IMR-90 (cell line): ENCODE measurements around the gene HSFX1. TPM values are rescaled to one million over a fixed set of nuclear protein-coding genes. Genes with fewer than 3 reads are reported as not detected.
A peak's percentile ranks its signal among the peaks of the same experiment; 100 is the strongest.

Source experiments
- ATAC-seq: fragments of 200-7000 bp; cut with Tn5 transposase; 2 replicates; pipeline ENCODE4 v1.9.1; 2020; ENCODE audit warnings: low read depth, mild to moderate bottlenecking, moderate library complexity
- BruUV-seq: library from RNA; stranded (reverse); fragments of 400-500 nt; replicated peaks from 2 replicates; lab custom pipeline; 2021; lab: Mats Ljungman, UMichigan
- CTCF ChIA-PET: fragments of 300-600 bp; formaldehyde crosslinking; extraction: SDS; loops from one replicate; lab custom pipeline; 2021; ENCODE audit warnings: antibody characterized with exemption; lab: Yijun Ruan, JAX
- POLR2A ChIA-PET: fragments of 300-600 bp; sonication (Branson Sonifier 250); formaldehyde crosslinking; loops from one replicate; lab custom pipeline; 2022; ENCODE audit warnings: antibody characterized with exemption; ENCODE audit not compliant: unreplicated experiment; lab: Charles Lee
- DNase-seq: peaks from one replicate; pipeline ENCODE4 v3.0.0; 2013
- H2AFZ ChIP-seq: replicated peaks from 2 replicates; pipeline ENCODE3; 2013; ENCODE audit warnings: low read length, mild to moderate bottlenecking; ENCODE audit not compliant: poor library complexity
- H2AK5ac ChIP-seq: 2 replicates; pipeline ENCODE4 v1.6.1; 2013; ENCODE audit warnings: low read depth, low read length, inconsistent platforms
- H2AK9ac ChIP-seq: replicated peaks from 2 replicates; pipeline ENCODE3; 2013; ENCODE audit warnings: mild to moderate bottlenecking, low read depth, low read length, moderate library complexity; ENCODE audit not compliant: poor library complexity
- H2BK120ac ChIP-seq: 2 replicates; pipeline ENCODE4 v1.6.1; 2013; ENCODE audit warnings: low read depth, low read length, inconsistent platforms
- H2BK15ac ChIP-seq: 3 replicates; pipeline ENCODE4 v1.6.1; 2013; ENCODE audit warnings: low read depth, low read length, inconsistent platforms
- H2BK20ac ChIP-seq: 2 replicates; pipeline ENCODE4 v1.6.1; 2013; ENCODE audit warnings: low read depth, mild to moderate bottlenecking, inconsistent platforms, low read length, moderate library complexity
- H2BK5ac ChIP-seq: 2 replicates; pipeline ENCODE4 v1.6.1; 2013; ENCODE audit warnings: mild to moderate bottlenecking, low read depth, low read length, inconsistent platforms; ENCODE audit not compliant: poor library complexity, severe bottlenecking
- H3K14ac ChIP-seq: replicated peaks from 2 replicates; pipeline ENCODE4 v1.6.1; 2013; ENCODE audit warnings: low read depth, low read length, inconsistent platforms
- H3K18ac ChIP-seq: 2 replicates; pipeline ENCODE4 v1.6.1; 2013; ENCODE audit warnings: low read depth, low read length, control low read depth
- H3K23ac ChIP-seq: 2 replicates; pipeline ENCODE4 v1.6.1; 2013; ENCODE audit warnings: low read depth, low read length, inconsistent platforms
- H3K27ac ChIP-seq: 2 replicates; pipeline ENCODE4 v1.5.1; 2013; ENCODE audit warnings: mild to moderate bottlenecking, control low read depth, low read length; ENCODE audit not compliant: insufficient read depth
- H3K27me3 ChIP-seq: 2 replicates; pipeline ENCODE4 v1.6.1; 2013; ENCODE audit warnings: low read length; ENCODE audit not compliant: control insufficient read depth, insufficient read depth
- H3K36me3 ChIP-seq: 2 replicates; pipeline ENCODE4 v1.6.1; 2013; ENCODE audit warnings: low read length, mixed read lengths; ENCODE audit not compliant: control insufficient read depth, insufficient read depth
- H3K4ac ChIP-seq: 2 replicates; pipeline ENCODE4 v1.6.1; 2013; ENCODE audit warnings: low read depth, low read length, inconsistent platforms
- H3K4me1 ChIP-seq: 2 replicates; pipeline ENCODE4 v1.6.1; 2013; ENCODE audit warnings: low read length, mixed read lengths; ENCODE audit not compliant: control insufficient read depth, insufficient read depth
- H3K4me2 ChIP-seq: 2 replicates; pipeline ENCODE4 v1.6.1; 2013; ENCODE audit warnings: low read depth, mild to moderate bottlenecking, control low read depth, low read length, moderate library complexity
- H3K4me3 ChIP-seq: 2 replicates; pipeline ENCODE4 v1.5.1; 2013; ENCODE audit warnings: low read depth, mild to moderate bottlenecking, control low read depth, low read length, moderate library complexity; ENCODE audit not compliant: insufficient read depth
- H3K56ac ChIP-seq: 2 replicates; pipeline ENCODE4 v1.6.1; 2013; ENCODE audit warnings: low read length, inconsistent platforms; ENCODE audit not compliant: insufficient read depth; ENCODE audit errors: extremely low read depth
- H3K79me1 ChIP-seq, 2 experiments: 2 replicates each; pipeline ENCODE4 v1.6.1; 2013; ENCODE audit warnings: low read length in 2 of 2, inconsistent platforms in 1 of 2, low read depth in 1 of 2
- H3K9ac ChIP-seq: 2 replicates; pipeline ENCODE4 v1.6.1; 2013; ENCODE audit warnings: low read depth, low read length, control low read depth
- H3K9me1 ChIP-seq: 2 replicates; pipeline ENCODE4 v1.6.1; 2013; ENCODE audit warnings: low read length, inconsistent platforms; ENCODE audit not compliant: insufficient read depth
- H3K9me3 ChIP-seq: 2 replicates; pipeline ENCODE4 v1.6.1; 2013; ENCODE audit warnings: low read length; ENCODE audit not compliant: control insufficient read depth, insufficient read depth
- H4K20me1 ChIP-seq: 2 replicates; pipeline ENCODE4 v1.6.1; 2013; ENCODE audit warnings: low read length, inconsistent platforms; ENCODE audit not compliant: insufficient read depth
- H4K5ac ChIP-seq: 2 replicates; pipeline ENCODE4 v1.6.1; 2013; ENCODE audit warnings: mild to moderate bottlenecking, low read depth, low read length, control low read depth
- H4K8ac ChIP-seq, 2 experiments: 2 replicates each; pipeline ENCODE4 v1.6.1; 2013; ENCODE audit warnings: low read depth in 2 of 2, low read length in 2 of 2, control low read depth in 1 of 2, inconsistent platforms in 1 of 2
- H4K91ac ChIP-seq: 2 replicates; pipeline ENCODE4 v1.6.1; 2013; ENCODE audit warnings: low read depth, low read length, inconsistent platforms; ENCODE audit not compliant: insufficient read depth
- BHLHE40 ChIP-seq: fragments of 150-350 bp; IDR thresholded peaks from 2 replicates; pipeline ENCODE4 v1.6.1; 2016; ENCODE audit warnings: mild to moderate bottlenecking, low read depth, low read length
- ELK1 ChIP-seq: fragments of 150-350 bp; IDR thresholded peaks from 2 replicates; pipeline ENCODE4 v1.6.1; 2016; ENCODE audit warnings: low read depth, mild to moderate bottlenecking, low read length, moderate library complexity, borderline replicate concordance
- FOS ChIP-seq: fragments of 150-350 bp; IDR thresholded peaks from 2 replicates; pipeline ENCODE4 v1.6.1; 2016; ENCODE audit warnings: low read depth, low read length
- MAZ ChIP-seq: IDR thresholded peaks from 2 replicates; pipeline ENCODE4 v1.6.1; 2012; ENCODE audit warnings: low read depth, mild to moderate bottlenecking, low read length, improper control_type of control experiment, moderate library complexity, borderline replicate concordance
- MXI1 ChIP-seq: IDR thresholded peaks from 2 replicates; pipeline ENCODE4 v1.6.1; 2012; ENCODE audit warnings: low read depth, mild to moderate bottlenecking, low read length, moderate library complexity, borderline replicate concordance
- NFE2L2 ChIP-seq: fragments of 150-350 bp; IDR thresholded peaks from 2 replicates; pipeline ENCODE4 v1.6.1; 2016; ENCODE audit warnings: low read depth, mild to moderate bottlenecking, low read length
- POLR2A ChIP-seq: IDR thresholded peaks from 2 replicates; pipeline ENCODE4 v1.6.1; 2012; ENCODE audit warnings: mild to moderate bottlenecking, low read depth, low read length
- RAD21 ChIP-seq: IDR thresholded peaks from 2 replicates; pipeline ENCODE4 v1.6.1; 2012; ENCODE audit warnings: low read length, improper control_type of control experiment
- RCOR1 ChIP-seq: IDR thresholded peaks from 2 replicates; pipeline ENCODE4 v1.6.1; 2012; ENCODE audit warnings: mild to moderate bottlenecking, low read length, improper control_type of control experiment; ENCODE audit not compliant: insufficient replicate concordance
- SMC3 ChIP-seq: fragments of 150-350 bp; IDR thresholded peaks from 2 replicates; pipeline ENCODE4 v1.6.1; 2016; ENCODE audit warnings: low read depth, mild to moderate bottlenecking, antibody characterized with exemption, low read length, moderate library complexity
- USF2 ChIP-seq: fragments of 150-350 bp; IDR thresholded peaks from 2 replicates; pipeline ENCODE4 v1.6.1; 2017; ENCODE audit warnings: mild to moderate bottlenecking, antibody characterized with exemption, low read length, low read depth
- WGBS, 2 experiments: methylation state at CpG; one replicate each; pipeline versions ENCODE4 v1.1.5 to v1.1.7; 2013; ENCODE audit warnings: missing lambda C conversion rate in 2 of 2; ENCODE audit not compliant: insufficient read length in 1 of 2; ENCODE audit errors: extremely low coverage in 2 of 2; 5-methylcytosine and 5-hydroxymethylcytosine counted together
- dilution Hi-C: fragments of 300-500 bp; cut with HindIII; formaldehyde crosslinking; loops from one replicate; pipeline ENCODE4 v1.14.3; 2018; ENCODE audit warnings: low sequenced_read_pairs; ENCODE audit not compliant: unreplicated experiment
- in situ Hi-C: fragments of 300-500 bp; cut with MboI; formaldehyde crosslinking; loops from 3 replicates; pipeline ENCODE4 v1.14.3; 2019; ENCODE audit warnings: low sequenced_read_pairs, inconsistent platforms, mixed read lengths
- intact Hi-C: fragments of 100-400 bp; cut with micrococcal nuclease; formaldehyde crosslinking; loops from 2 replicates; pipeline ENCODE4 v1.10.0; 2022
- polyA plus RNA-seq, 3 experiments: library from polyadenylated mRNA; depleted of rRNA; stranded (reverse); fragments of >200 nt; gene quantifications; 2 replicates each; pipeline ENCODE4 v1.2.3, GENCODE V29; 2012; ENCODE audit warnings: low replicate concordance in 1 of 3
- total RNA-seq: library from RNA; depleted of rRNA; stranded (reverse); fragments of >200 nt; gene quantifications from 2 replicates; pipeline ENCODE4 v1.2.3, GENCODE V29; 2012

HSFX1 gene
- total and polyA plus RNA-seq, 2 of the 4 experiments (the other 2 are of a cell fraction): 0.18 to 0.36 TPM

- CTCF ChIA-PET: no interaction called here
- ATAC-seq (no peak), DNase-seq (no peak)
- no peaks in the 10 kb centered on the region for H3K27me3 ChIP-seq
- H2BK15ac ChIP-seq: no peak overlapping the region
- intact Hi-C loops: no loop called here
- no peak overlapping the region for H3K4me2 ChIP-seq
- no peak overlapping the region for H2BK5ac ChIP-seq
- WGBS, 2 experiments: 37% methylated on average over 2 of the region's 10 CpGs; no CpG with 5 or more reads in 1 of the 2 experiments
- no peaks in the 10 kb centered on the region for H4K20me1 ChIP-seq
- no peak overlapping the region for H3K56ac ChIP-seq
- no peak overlapping the region for H4K8ac ChIP-seq
- TF ChIP-seq ELK1: no peak
- TF ChIP-seq MAZ: no peak
- TF ChIP-seq POLR2A: no peak
- no peak for TF ChIP-seq RCOR1
- no peak for TF ChIP-seq BHLHE40
- TF ChIP-seq USF2: no peak
- TF ChIP-seq RAD21: no peak
- no peak for TF ChIP-seq NFE2L2
- TF ChIP-seq SMC3: no peak
- TF ChIP-seq FOS: no peak
- TF ChIP-seq MXI1: no peak
- no TSS peak for BruUV-seq
- no peaks in the 10 kb centered on the region for H3K36me3 ChIP-seq
- no peak overlapping the region for H3K14ac ChIP-seq
- POLR2A ChIA-PET: no interaction called here
- no peak overlapping the region for H3K23ac ChIP-seq
- H3K18ac ChIP-seq: no peak overlapping the region
- H2AFZ ChIP-seq: no peak overlapping the region
- no peak overlapping the region for H3K4ac ChIP-seq
- no peak overlapping the region for H4K5ac ChIP-seq
- no peak overlapping the region for H3K4me3 ChIP-seq
- dilution Hi-C loops: no loop called here
- no peaks in the 10 kb centered on the region for H3K4me1 ChIP-seq
- no peaks in the 10 kb centered on the region for H3K9me1 ChIP-seq
- H2AK9ac ChIP-seq: peak overlapping the region; percentile 24
- no peak overlapping the region for H3K9ac ChIP-seq
- no peak overlapping the region for H2AK5ac ChIP-seq
- H3K79me1 ChIP-seq: no peaks in the 10 kb centered on the region
- no peak overlapping the region for H2BK20ac ChIP-seq
- H3K27ac ChIP-seq: no peak overlapping the region
- no peaks in the 10 kb centered on the region for H3K9me3 ChIP-seq
- no peak overlapping the region for H4K91ac ChIP-seq
- in situ Hi-C loops: no loop called here
- no peak overlapping the region for H2BK120ac ChIP-seq
Measured at GRCh38 chrX:149803458-149804062, 29.7 kb downstream of the HSFX1 start.
